ENCODE measurements around the gene RAD9B.
"Not testable (repeated sequence)": the region's sequence is repeated elsewhere in the genome, so short reads cannot be mapped to it uniquely, and the experiment has no call there.

Gene RAD9B

GRCh38 chr12:110501752-110502738, at the start of gene RAD9B, which contains the start of gene VPS29:
TSS of gene RAD9B (plus strand) at chr12:110502331. CDS start at chr12:110502338, 7 bp downstream.
TSS of gene VPS29 (minus strand) at chr12:110502111. CDS start at chr12:110502051, 60 bp downstream.
- DNase-seq, result peak; percentile 95 to 99 (median 98)
- intact Hi-C loops (cut with DNase I), result loop anchor here (1.0 to 5.0 kb wide), 3 partner anchors 34 to 100 kb away; partner anchors contain the start of genes FAM216A, GPN3 and PPTC7

GRCh38 chr12:110453569-110454296, 48.4 kb upstream of the RAD9B start:
- intact Hi-C loops (cut with DNase I), result loop anchor here (5.0 kb wide), 1 partner anchor 149 kb away; no protein-coding TSS in a partner anchor
- no peak for DNase-seq

GRCh38 chr12:110458756-110459155, 43.4 kb upstream of the RAD9B start:
- DNase-seq, result peak in 6 of 42 donors; percentile 13 to 24 (median 16)
- intact Hi-C loops (cut with DNase I), result no loop called here

- intact Hi-C loops (cut with DNase I); DNase-seq: not testable (repeated sequence)
These were observed 40.9 kb upstream of the RAD9B start for GRCh38 chr12:110461189-110461588.

DNA sequence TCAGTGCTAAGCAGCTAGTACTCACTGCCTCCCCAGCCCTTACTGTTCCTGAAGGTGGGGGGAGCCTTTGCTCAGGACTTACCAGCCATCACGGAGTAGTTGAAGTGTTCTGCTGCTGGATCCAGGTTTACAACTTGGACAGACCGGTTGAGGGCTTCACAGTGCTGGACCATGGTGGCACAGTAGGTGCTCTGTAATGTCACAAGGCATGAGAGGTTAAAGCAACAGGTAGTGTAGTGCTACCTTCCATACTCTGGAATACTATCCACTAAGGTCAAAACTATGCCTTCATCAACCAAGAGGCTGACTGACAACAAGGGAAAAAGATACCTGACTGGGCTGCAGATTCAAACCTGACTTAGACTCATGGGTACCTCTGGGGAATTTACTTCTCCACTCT, 37.1 kb upstream of the RAD9B start:
- DNase-seq, result no peak
- intact Hi-C loops (cut with DNase I), result loop anchor here (5.0 kb wide), 1 partner anchor 117 kb away; the partner anchor contains the start of gene PPTC7

DNA sequence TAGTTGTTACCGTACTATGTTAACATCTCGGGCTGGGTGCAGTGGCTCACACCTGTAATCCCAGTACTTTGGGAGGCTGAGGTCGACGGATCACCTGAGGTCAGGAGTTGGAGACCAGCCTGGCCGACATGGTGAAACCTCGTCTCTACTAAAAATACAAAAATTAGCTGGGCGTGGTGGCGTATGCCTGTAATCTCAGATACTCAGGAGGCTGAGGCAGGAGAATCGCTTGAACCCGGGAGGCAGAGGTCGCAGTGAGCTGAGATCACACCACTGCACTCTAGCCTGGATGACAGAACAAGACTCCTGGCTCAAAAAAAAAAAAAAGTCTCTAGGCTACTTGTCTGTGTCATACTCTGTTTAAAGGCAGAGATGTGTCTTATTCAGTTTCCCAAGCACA, 36.4 kb upstream of the RAD9B start:
- DNase-seq, result not testable (repeated sequence)
- intact Hi-C loops (cut with DNase I), result loop anchor here (5.0 kb wide), 1 partner anchor 117 kb away; the partner anchor contains the start of gene PPTC7

DNA sequence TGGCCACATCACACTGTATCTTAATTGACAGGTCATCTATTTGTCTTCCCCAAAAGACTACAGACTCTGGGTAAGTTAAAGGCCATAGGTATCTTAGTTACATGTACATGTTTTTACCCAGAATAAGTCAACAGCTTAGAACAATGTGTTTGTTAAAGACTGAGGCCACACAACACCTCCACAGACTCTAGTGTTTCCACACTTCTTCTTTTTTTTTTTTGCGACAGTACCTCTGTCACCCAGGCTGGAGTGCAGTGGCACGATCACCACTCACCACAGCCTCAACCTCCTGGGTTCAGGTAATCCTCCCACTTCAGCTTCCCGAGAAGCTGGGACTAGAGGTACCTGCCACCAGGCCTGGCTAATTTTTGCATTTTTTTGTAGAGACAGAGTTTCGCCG, 35.3 kb upstream of the RAD9B start:
- intact Hi-C loops (cut with DNase I), result loop anchor here (5.0 kb wide), 1 partner anchor 116 kb away; the partner anchor contains the start of gene PPTC7
- DNase-seq, result no peak

- DNase-seq, result no peak
- intact Hi-C loops (cut with DNase I), result loop anchor here (1.0 to 5.0 kb wide), 2 partner anchors 34 to 114 kb away; partner anchors contain the start of genes PPTC7, RAD9B and VPS29
These were observed 34.3 kb upstream of the RAD9B start for GRCh38 chr12:110467847-110468213.

DNA sequence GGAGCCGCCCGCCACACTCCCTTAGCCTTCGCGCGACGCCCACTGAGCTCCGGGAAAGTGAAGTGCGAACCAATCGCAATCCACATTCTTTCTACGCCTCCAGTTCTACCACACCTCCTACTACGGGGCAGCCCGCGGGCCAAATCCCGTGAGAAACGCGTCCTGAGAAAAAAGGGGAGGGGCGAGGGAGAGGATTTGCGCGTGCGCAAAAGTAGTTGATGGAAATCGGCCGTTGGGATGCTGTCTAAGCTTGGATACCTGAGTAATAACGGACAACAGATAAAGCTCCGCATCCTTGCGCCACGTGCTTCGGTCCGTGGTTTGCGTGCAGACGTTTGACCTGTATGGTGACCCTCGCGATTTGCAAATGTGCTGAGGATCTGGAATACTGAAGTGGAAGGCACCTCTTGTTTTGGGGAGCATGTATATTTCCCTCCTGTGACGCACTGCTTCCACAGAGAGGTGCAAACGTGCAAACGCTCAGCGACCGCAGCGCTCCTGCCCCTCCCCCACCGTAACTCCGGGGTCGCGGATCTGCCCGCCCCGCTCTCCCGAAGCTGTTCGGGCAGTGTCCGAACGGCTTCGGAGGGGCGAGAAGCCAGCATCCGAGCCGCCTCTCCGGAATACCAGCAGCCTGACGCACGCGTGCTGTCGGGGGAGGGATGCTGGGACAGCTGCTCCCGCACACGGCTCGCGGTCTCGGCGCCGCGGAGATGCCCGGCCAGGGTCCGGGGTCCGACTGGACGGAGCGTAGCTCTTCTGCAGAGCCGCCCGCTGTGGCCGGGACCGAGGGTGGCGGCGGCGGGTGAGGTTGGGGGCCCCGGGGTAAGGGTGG, 33.7 kb upstream of the RAD9B start, which contains the start of the genes FAM216A and GPN3:
Gene FAM216A (plus strand): TSS at position 632 of the 835 bp plus-strand sequence. CDS start 31 bp downstream, at position 663.
Gene GPN3 (minus strand): TSS at position 44 of the 835 bp plus-strand sequence. CDS start 54 bp downstream, outside the sequence.
- peak; percentile 93 to 99 (median 97) for DNase-seq

DNA sequence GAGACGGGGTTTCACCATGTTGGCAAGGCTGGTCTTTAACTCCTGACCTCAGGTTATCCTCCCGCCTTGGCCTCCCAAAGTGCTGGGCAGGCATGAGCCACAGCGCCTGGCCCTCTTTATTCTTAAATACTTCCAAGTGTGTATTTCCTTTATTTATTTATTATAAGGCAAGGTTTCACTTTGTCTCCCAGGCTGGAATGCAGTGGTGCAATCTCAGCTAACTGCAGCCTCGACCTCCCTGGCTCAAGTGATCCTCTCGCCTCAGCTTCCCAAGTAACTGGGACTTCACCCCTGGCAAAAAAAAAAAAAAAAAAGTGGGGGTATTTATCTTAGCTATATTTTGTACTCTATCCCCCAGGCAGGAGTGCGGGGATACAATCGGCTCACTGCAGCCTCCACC, 26.7 kb upstream of the RAD9B start:
- no peak for DNase-seq
- intact Hi-C loops (cut with DNase I), result no loop called here

More for the DNA sequence above, 33.7 kb upstream of the RAD9B start, which contains the start of the genes FAM216A and GPN3:
- intact Hi-C loops (cut with DNase I), result loop anchor here (1.0 to 5.0 kb wide), 2 partner anchors 34 to 114 kb away; partner anchors contain the start of genes PPTC7, RAD9B and VPS29

DNA sequence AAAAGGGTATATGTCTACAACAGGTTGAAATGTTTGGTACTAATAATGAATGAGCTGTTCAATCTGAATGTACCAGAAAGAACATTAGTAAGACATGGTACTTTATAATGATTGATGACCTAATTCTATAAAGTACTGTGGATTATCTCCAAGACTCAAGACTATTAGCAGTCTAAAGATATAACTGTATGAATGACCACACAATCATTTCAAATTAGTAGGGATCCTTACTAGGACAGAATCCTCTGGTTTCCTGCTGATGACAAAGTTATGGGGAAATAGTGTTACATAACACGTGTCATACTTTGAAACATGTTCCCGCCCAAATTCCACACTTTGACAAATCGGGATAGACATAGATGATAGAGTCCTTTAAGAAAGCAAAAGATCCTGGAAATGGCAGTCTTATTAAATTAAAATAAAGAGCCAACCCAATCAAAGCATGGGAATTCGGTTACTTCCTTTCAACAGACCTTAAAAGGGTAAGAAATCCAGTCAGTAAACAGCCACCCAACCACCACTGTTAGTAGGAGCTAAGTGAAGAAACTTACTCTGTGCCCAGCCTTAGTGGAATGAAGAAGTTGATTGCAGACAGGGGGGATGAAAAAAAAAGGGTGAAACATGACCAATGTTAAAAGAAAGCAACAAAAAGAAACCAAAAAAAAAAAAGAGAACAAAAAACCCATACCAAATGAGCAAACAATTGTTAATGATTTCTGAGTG, 3.0 kb upstream of the RAD9B start:
- no peak for DNase-seq
- intact Hi-C loops (cut with DNase I), result no loop called here

DNA sequence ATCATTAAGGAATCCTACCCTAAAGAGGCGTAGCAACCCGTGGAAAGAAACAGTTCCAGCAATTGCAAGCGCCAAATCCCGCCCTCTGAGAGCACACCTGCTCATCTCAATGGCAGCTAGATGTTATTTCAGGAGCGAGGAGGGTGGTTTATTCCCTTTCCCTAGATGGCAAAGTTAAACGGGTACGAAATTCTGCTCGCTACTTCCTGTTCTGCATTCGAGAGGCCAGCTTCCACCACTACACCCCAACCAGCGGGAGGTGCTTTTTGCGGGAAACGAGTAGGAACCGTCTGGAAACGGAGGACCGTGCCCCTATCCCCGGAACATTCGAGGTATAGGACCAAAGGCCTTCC, 756 bp upstream of the RAD9B start:
- peak in 35 of 42 donors; percentile 9 to 79 (median 50) for DNase-seq
- intact Hi-C loops (cut with DNase I), result loop anchor here (5.0 kb wide), 2 partner anchors 81 to 101 kb away; partner anchors contain the start of gene PPTC7

- intact Hi-C loops (cut with DNase I), result loop anchor here (5.0 kb wide), 2 partner anchors 79 to 99 kb away; partner anchors contain the start of gene PPTC7
- no peak for DNase-seq
These were observed 1.3 kb downstream of the RAD9B start for GRCh38 chr12:110503432-110503831.

DNA sequence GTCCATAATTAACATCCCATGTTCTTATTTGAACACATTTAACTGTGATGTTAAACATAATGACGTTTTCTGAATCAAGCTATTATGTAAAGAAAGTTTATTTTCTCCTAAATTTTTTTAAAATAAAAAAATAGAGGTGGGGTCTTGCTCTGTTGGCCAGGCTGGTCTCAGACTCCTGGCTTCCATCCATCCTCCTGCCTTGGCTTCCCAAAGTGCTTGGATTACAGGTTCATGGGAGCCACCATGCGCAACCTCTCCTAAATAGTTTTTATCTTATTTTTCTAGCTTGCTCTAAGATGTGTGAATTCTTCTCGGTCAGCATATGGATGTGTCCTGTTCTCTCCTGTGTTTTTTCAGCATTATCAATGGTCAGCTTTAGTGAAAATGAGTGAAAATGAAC, 3.2 kb downstream of the RAD9B start:
- intact Hi-C loops (cut with DNase I), result no loop called here
- DNase-seq, result no peak

DNA sequence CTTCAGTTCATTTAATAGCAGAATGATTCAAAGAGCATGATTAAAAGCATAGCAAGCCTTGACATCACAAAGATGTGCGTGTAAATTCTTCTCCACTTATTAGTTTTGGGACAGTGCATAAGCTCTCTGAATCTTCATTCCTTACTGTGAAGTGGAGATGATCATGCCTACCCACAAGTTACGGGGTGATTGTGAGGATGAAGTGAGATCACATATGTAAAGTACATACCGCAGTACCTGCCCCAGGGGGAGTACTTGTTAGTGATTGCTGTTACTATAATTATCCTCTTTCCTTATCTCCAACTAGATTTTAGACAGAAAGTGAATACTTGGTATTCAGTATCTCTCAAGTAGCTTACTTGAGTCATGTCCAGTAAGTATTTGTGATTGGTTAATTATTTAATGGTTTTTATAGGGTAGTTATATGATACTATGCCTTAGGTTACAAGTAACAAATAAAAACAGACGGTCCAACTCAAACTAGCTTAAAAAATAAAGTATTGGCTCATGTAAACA, 6.0 kb downstream of the RAD9B start:
- DNase-seq, result no peak
- intact Hi-C loops (cut with DNase I), result no loop called here

- intact Hi-C loops (cut with DNase I), result no loop called here
- DNase-seq, result no peak
These were observed 11.7 kb downstream of the RAD9B start for GRCh38 chr12:110513842-110514241.

GRCh38 chr12:110514363-110514762, 12.2 kb downstream of the RAD9B start:
- intact Hi-C loops (cut with DNase I), result no loop called here

More at GRCh38 chr12:110514363-110514762, 12.2 kb downstream of the RAD9B start:
- DNase-seq, result no peak
